ENCODE results near the gene PPIL4.

The PPIL4 gene

GRCh38 chr6:149551920-149552319 is 6.1 kb upstream of the PPIL4 start:
- no peak for DNase-seq
- Histone ChIP-seq H3K18ac (ENCODE audit: low read depth in 1 of 2, low read length in 2 of 2) (no peak overlapping the region), H3K79me1 (replicated peaks; ENCODE audit: low read length, poor library complexity, severe bottlenecking) (no peaks in the 10 kb centered on the region), H3K4me1 (ENCODE audit: control insufficient read depth, insufficient read depth, low read depth, low read length) (no peaks in the 10 kb centered on the region), H3K4me3 (ENCODE audit: insufficient read depth in 1 of 2, low read depth in 1 of 2, low read length in 2 of 2) (no peak overlapping the region), H2BK120ac (ENCODE audit: low read depth, low read length) (no peak overlapping the region), H3K9ac (ENCODE audit: low read length) (no peak overlapping the region), H2BK5ac (ENCODE audit: low read depth, low read length, poor library complexity, severe bottlenecking) (no peak overlapping the region), H3K23ac (ENCODE audit: low read length in 2 of 2) (peak overlapping the region in 1 of 2 experiments; percentile 2), H3K4me2 (ENCODE audit: low read length, poor library complexity, severe bottlenecking) (no peak overlapping the region), H3K14ac (ENCODE audit: low read length in 2 of 2) (no peak overlapping the region), H4K91ac (ENCODE audit: low read length) (no peak overlapping the region), H3K4ac (ENCODE audit: low read depth in 1 of 2, low read length in 2 of 2) (no peak overlapping the region), H2AFZ (ENCODE audit: low read depth, low read length) (no peak overlapping the region), H2AK5ac (ENCODE audit: low read length, severe bottlenecking) (no peak overlapping the region), H2BK12ac (ENCODE audit: low read length in 2 of 2) (no peak overlapping the region), H3K27ac (ENCODE audit: low read length, poor library complexity, severe bottlenecking) (no peak overlapping the region), H3K9me3 (ENCODE audit: control insufficient read depth, low read length) (no peaks in the 10 kb centered on the region), H3K27me3 (ENCODE audit: control insufficient read depth in 1 of 2, insufficient read depth in 1 of 2, low read length in 2 of 2) (peaks cover 4 to 19% of the 10 kb centered on the region in 2 experiments), H3K36me3 (ENCODE audit: control insufficient read depth in 1 of 2, insufficient read depth in 2 of 2, low read depth in 1 of 2, low read length in 2 of 2) (no peaks in the 10 kb centered on the region), H4K8ac (ENCODE audit: low read length) (no peak overlapping the region), H2BK15ac (ENCODE audit: low read depth, poor library complexity, severe bottlenecking) (no peak overlapping the region)
- WGBS, result 78% methylated on average over 5 of the region's 5 CpGs

GRCh38 chr6:149545258-149545753 is 537 bp downstream of the PPIL4 start:
- Histone ChIP-seq H3K4me1 (ENCODE audit: control insufficient read depth, insufficient read depth, low read depth, low read length) (peaks cover 2% of the 10 kb centered on the region), H4K91ac (ENCODE audit: low read length) (peak overlapping the region; percentile 93), H3K4ac (ENCODE audit: low read depth in 1 of 2, low read length in 2 of 2) (peak overlapping the region; percentile 20 to 89), H3K14ac (ENCODE audit: low read length in 2 of 2) (peak overlapping the region in 1 of 2 experiments; percentile 23), H3K79me1 (replicated peaks; ENCODE audit: low read length, poor library complexity, severe bottlenecking) (no peaks in the 10 kb centered on the region), H3K9ac (ENCODE audit: low read length) (peak overlapping the region; percentile 99), H3K4me2 (ENCODE audit: low read length, poor library complexity, severe bottlenecking) (peak overlapping the region; percentile 73), H2BK15ac (ENCODE audit: low read depth, poor library complexity, severe bottlenecking) (no peak overlapping the region), H3K23ac (ENCODE audit: low read length in 2 of 2) (peak overlapping the region in 1 of 2 experiments; percentile 11), H3K27ac (ENCODE audit: low read length, poor library complexity, severe bottlenecking) (peak overlapping the region; percentile 90), H3K27me3 (ENCODE audit: control insufficient read depth in 1 of 2, insufficient read depth in 1 of 2, low read length in 2 of 2) (peaks cover 4 to 6% of the 10 kb centered on the region in 2 experiments), H4K8ac (ENCODE audit: low read length) (peak overlapping the region; percentile 78), H3K9me3 (ENCODE audit: control insufficient read depth, low read length) (no peaks in the 10 kb centered on the region), H3K4me3 (ENCODE audit: insufficient read depth in 1 of 2, low read depth in 1 of 2, low read length in 2 of 2) (peak overlapping the region; percentile 81 to 94), H2BK5ac (ENCODE audit: low read depth, low read length, poor library complexity, severe bottlenecking) (no peak overlapping the region), H3K18ac (ENCODE audit: low read depth in 1 of 2, low read length in 2 of 2) (peak overlapping the region; percentile 41 to 97), H3K36me3 (ENCODE audit: control insufficient read depth in 1 of 2, insufficient read depth in 2 of 2, low read depth in 1 of 2, low read length in 2 of 2) (peaks cover 2 to 7% of the 10 kb centered on the region in 2 experiments), H2AFZ (ENCODE audit: low read depth, low read length) (peak overlapping the region; percentile 60), H2AK5ac (ENCODE audit: low read length, severe bottlenecking) (no peak overlapping the region), H2BK120ac (ENCODE audit: low read depth, low read length) (peak overlapping the region; percentile 29), H2BK12ac (ENCODE audit: low read length in 2 of 2) (peak overlapping the region in 1 of 2 experiments; percentile 28)
- peak; percentile 91 for DNase-seq
- WGBS, result 0% methylated on average over 16 of the region's 16 CpGs

- Histone ChIP-seq H3K4ac (ENCODE audit: low read depth in 1 of 2, low read length in 2 of 2) (peak overlapping the region in 1 of 2 experiments; percentile 6), H2AFZ (ENCODE audit: low read depth, low read length) (no peak overlapping the region)
- WGBS, result 27% methylated on average over 8 of the region's 12 CpGs
Measured at GRCh38 chr6:149544646-149545257, 1.1 kb downstream of the PPIL4 start.

GRCh38 chr6:149541139-149541538 is 4.7 kb downstream of the PPIL4 start:
- Histone ChIP-seq H3K9ac (ENCODE audit: low read length) (no peak overlapping the region), H3K79me1 (replicated peaks; ENCODE audit: low read length, poor library complexity, severe bottlenecking) (peaks cover 12% of the 10 kb centered on the region), H3K4me3 (ENCODE audit: insufficient read depth in 1 of 2, low read depth in 1 of 2, low read length in 2 of 2) (no peak overlapping the region), H3K4ac (ENCODE audit: low read depth in 1 of 2, low read length in 2 of 2) (no peak overlapping the region), H2BK120ac (ENCODE audit: low read depth, low read length) (no peak overlapping the region), H3K4me1 (ENCODE audit: control insufficient read depth, insufficient read depth, low read depth, low read length) (no peaks in the 10 kb centered on the region), H4K8ac (ENCODE audit: low read length) (no peak overlapping the region), H3K4me2 (ENCODE audit: low read length, poor library complexity, severe bottlenecking) (no peak overlapping the region), H2BK12ac (ENCODE audit: low read length in 2 of 2) (no peak overlapping the region), H3K9me3 (ENCODE audit: control insufficient read depth, low read length) (no peaks in the 10 kb centered on the region), H3K27me3 (ENCODE audit: control insufficient read depth in 1 of 2, insufficient read depth in 1 of 2, low read length in 2 of 2) (no peaks in the 10 kb centered on the region), H2BK15ac (ENCODE audit: low read depth, poor library complexity, severe bottlenecking) (no peak overlapping the region), H3K23ac (ENCODE audit: low read length in 2 of 2) (no peak overlapping the region), H3K14ac (ENCODE audit: low read length in 2 of 2) (no peak overlapping the region), H2AK5ac (ENCODE audit: low read length, severe bottlenecking) (no peak overlapping the region), H2BK5ac (ENCODE audit: low read depth, low read length, poor library complexity, severe bottlenecking) (no peak overlapping the region), H4K91ac (ENCODE audit: low read length) (no peak overlapping the region), H3K18ac (ENCODE audit: low read depth in 1 of 2, low read length in 2 of 2) (no peak overlapping the region), H3K36me3 (ENCODE audit: control insufficient read depth in 1 of 2, insufficient read depth in 2 of 2, low read depth in 1 of 2, low read length in 2 of 2) (peaks cover 29 to 46% of the 10 kb centered on the region in 2 experiments), H3K27ac (ENCODE audit: low read length, poor library complexity, severe bottlenecking) (no peak overlapping the region), H2AFZ (ENCODE audit: low read depth, low read length) (no peak overlapping the region)
- DNase-seq, result no peak
- no CpG with 5 or more reads among the region's 2 CpGs for WGBS

More at GRCh38 chr6:149544646-149545257, 1.1 kb downstream of the PPIL4 start:
- Histone ChIP-seq H3K36me3 (ENCODE audit: control insufficient read depth in 1 of 2, insufficient read depth in 2 of 2, low read depth in 1 of 2, low read length in 2 of 2) (peaks cover 6 to 13% of the 10 kb centered on the region in 2 experiments), H3K27ac (ENCODE audit: low read length, poor library complexity, severe bottlenecking) (peak overlapping the region; percentile 52), H2BK12ac (ENCODE audit: low read length in 2 of 2) (no peak overlapping the region), H3K4me1 (ENCODE audit: control insufficient read depth, insufficient read depth, low read depth, low read length) (peaks cover 2% of the 10 kb centered on the region), H3K23ac (ENCODE audit: low read length in 2 of 2) (no peak overlapping the region), H3K4me3 (ENCODE audit: insufficient read depth in 1 of 2, low read depth in 1 of 2, low read length in 2 of 2) (peak overlapping the region; percentile 81 to 94), H3K9me3 (ENCODE audit: control insufficient read depth, low read length) (no peaks in the 10 kb centered on the region), H3K4me2 (ENCODE audit: low read length, poor library complexity, severe bottlenecking) (peak overlapping the region; percentile 73), H3K14ac (ENCODE audit: low read length in 2 of 2) (no peak overlapping the region), H3K27me3 (ENCODE audit: control insufficient read depth in 1 of 2, insufficient read depth in 1 of 2, low read length in 2 of 2) (peaks cover 3 to 5% of the 10 kb centered on the region in 2 experiments), H4K8ac (ENCODE audit: low read length) (no peak overlapping the region), H3K79me1 (replicated peaks; ENCODE audit: low read length, poor library complexity, severe bottlenecking) (no peaks in the 10 kb centered on the region), H2BK120ac (ENCODE audit: low read depth, low read length) (no peak overlapping the region), H2BK15ac (ENCODE audit: low read depth, poor library complexity, severe bottlenecking) (no peak overlapping the region), H3K18ac (ENCODE audit: low read depth in 1 of 2, low read length in 2 of 2) (no peak overlapping the region), H2BK5ac (ENCODE audit: low read depth, low read length, poor library complexity, severe bottlenecking) (no peak overlapping the region), H4K91ac (ENCODE audit: low read length) (no peak overlapping the region), H3K9ac (ENCODE audit: low read length) (peak overlapping the region; percentile 99), H2AK5ac (ENCODE audit: low read length, severe bottlenecking) (no peak overlapping the region)
- DNase-seq, result no peak
